Measurements from ENCODE around the gene TRIOBP.
A peak's percentile ranks its signal among the peaks of the same experiment; 100 is the strongest.

The TRIOBP gene

GRCh38 chr22:37811867-37812266 lies 115.0 kb downstream of the TRIOBP start:
- no peak for DNase-seq (ENCODE audit: low read depth)
- H3K4me3 ChIP-seq (ENCODE audit: low read depth, low read length), result no peak overlapping the region

DNA sequence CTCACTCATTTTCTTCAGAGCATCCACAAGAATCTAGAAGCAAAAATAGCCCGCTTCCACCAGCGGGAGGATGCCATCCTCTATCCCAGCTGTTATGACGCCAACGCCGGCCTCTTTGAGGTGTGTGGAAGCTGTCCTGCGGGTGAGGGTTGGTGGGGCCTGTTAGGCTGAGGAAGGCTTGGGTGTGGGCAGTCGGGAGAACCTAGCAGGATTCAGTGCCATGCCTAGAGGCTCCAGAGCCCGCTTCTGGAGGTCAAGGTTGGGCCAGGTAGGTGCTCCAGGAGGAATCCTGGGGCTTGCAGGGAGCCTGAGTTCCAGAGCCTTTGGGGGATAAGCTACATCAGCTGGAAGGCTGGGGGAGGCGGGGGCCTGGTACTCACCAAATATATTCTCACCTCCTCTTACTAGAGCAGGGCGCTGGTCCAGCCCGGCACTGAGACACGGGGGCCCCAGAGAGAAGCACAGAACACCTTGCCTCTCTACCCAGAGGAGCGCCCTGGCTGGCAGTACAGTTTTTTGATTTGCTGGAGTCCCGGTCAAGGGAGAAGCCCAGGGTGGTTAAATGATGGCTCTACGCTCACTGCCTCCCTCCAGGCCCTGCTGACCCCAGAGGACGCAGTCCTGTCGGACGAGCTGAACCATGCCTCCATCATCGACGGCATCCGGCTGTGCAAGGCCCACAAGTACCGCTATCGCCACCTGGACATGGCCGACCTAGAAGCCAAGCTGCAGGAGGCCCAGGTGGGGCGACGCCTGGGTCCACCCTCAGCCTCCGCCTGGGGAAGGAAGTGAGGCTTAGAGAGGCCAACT lies 116.2 kb downstream of the TRIOBP start:
- no peak overlapping the region for H3K4me3 ChIP-seq (ENCODE audit: low read depth, low read length)
- DNase-seq (ENCODE audit: low read depth), result no peak

- DNase-seq (ENCODE audit: low read depth), result no peak
- no peak overlapping the region for H3K4me3 ChIP-seq (ENCODE audit: low read depth, low read length)
These were observed 118.7 kb downstream of the TRIOBP start for GRCh38 chr22:37815593-37815992.

DNA sequence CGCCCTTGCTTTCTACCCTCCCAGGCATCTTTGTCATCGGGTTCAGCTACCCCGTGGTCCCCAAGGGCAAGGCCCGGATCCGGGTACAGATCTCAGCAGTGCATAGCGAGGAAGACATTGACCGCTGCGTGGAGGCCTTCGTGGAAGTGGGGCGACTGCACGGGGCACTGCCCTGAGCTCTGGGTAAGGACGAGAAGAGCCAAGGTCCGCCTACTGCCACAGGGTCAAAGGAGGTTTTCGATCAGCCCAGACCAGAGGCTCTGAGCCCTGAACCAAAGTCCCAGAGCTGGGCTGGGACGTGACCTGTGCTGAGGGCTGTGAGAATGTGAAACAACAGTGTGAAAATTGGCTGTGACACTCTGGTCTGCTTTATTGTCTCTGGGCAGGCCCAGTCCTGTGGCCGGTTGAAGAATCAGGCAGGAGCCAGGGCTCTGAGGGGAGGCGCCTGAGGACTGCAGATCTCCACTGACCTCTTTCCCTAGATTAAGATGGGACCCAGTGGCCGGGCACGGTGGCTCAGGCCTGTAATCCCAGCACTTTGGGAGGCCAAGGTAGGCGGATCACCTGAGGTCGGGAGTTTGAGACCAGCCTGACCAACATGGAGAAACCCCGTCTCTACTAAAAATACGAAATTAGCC lies 119.8 kb downstream of the TRIOBP start:
- H3K4me3 ChIP-seq (ENCODE audit: low read depth, low read length), result no peak overlapping the region
- DNase-seq (ENCODE audit: low read depth), result no peak

- peak overlapping the region; percentile 30 for H3K4me3 ChIP-seq (ENCODE audit: low read depth, low read length)
- no peak for DNase-seq (ENCODE audit: low read depth)
These were observed 121.0 kb downstream of the TRIOBP start for GRCh38 chr22:37817705-37818408.

GRCh38 chr22:37818409-37819104 lies 121.7 kb downstream of the TRIOBP start:
- peak overlapping the region; percentile 31 for H3K4me3 ChIP-seq (ENCODE audit: low read depth, low read length)
- DNase-seq (ENCODE audit: low read depth), result no peak

- H3K4me3 ChIP-seq (ENCODE audit: low read depth, low read length), result peak overlapping the region; percentile 31
- DNase-seq (ENCODE audit: low read depth), result no peak
These were observed 122.2 kb downstream of the TRIOBP start for GRCh38 chr22:37819105-37819433.

- no peak overlapping the region for H3K4me3 ChIP-seq (ENCODE audit: low read depth, low read length)
- DNase-seq (ENCODE audit: low read depth), result no peak
These were observed 123.5 kb downstream of the TRIOBP start for GRCh38 chr22:37820350-37820749.

GRCh38 chr22:37822079-37822833 lies 125.4 kb downstream of the TRIOBP start:
- no peak overlapping the region for H3K4me3 ChIP-seq (ENCODE audit: low read depth, low read length)
- no peak for DNase-seq (ENCODE audit: low read depth)

DNA sequence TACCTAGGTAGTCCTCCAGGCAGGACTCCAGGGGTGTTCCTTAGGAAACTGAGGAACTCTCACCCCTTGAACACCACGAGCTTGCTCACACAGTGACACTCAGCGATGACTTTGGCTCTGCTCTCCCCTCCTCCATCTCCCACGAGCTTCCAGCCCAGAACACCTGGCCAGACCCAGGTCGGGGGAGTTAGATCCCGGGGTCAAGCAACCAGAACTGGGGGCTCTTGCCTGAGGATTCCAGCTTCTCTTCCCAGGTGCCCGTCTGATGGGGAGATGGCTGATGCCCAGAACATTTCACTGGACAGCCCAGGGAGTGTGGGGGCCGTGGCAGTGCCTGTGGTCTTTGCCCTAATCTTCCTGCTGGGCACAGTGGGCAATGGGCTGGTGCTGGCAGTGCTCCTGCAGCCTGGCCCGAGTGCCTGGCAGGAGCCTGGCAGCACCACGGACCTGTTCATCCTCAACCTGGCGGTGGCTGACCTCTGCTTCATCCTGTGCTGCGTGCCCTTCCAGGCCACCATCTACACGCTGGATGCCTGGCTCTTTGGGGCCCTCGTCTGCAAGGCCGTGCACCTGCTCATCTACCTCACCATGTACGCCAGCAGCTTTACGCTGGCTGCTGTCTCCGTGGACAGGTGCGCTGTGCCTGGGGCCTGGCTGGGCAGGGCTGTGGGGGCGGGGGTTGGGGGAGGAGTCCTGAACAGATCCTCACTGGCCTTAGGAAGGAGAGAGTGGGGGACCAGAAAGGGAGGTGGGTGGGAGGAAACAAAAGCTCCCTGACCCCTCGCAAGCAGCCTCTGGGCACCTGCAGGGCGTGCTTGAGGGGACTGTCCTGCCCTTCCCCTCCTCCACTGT lies 126.5 kb downstream of the TRIOBP start, which contains the start of gene GALR3:
Gene GALR3, plus strand, starts transcription at position 249 of the 852 bp plus-strand sequence. Its CDS starts 25 bp downstream, at position 274.
- DNase-seq (ENCODE audit: low read depth), result no peak
- no peak within 1 kb of the TSS for H3K4me3 ChIP-seq (ENCODE audit: low read depth, low read length)

DNA sequence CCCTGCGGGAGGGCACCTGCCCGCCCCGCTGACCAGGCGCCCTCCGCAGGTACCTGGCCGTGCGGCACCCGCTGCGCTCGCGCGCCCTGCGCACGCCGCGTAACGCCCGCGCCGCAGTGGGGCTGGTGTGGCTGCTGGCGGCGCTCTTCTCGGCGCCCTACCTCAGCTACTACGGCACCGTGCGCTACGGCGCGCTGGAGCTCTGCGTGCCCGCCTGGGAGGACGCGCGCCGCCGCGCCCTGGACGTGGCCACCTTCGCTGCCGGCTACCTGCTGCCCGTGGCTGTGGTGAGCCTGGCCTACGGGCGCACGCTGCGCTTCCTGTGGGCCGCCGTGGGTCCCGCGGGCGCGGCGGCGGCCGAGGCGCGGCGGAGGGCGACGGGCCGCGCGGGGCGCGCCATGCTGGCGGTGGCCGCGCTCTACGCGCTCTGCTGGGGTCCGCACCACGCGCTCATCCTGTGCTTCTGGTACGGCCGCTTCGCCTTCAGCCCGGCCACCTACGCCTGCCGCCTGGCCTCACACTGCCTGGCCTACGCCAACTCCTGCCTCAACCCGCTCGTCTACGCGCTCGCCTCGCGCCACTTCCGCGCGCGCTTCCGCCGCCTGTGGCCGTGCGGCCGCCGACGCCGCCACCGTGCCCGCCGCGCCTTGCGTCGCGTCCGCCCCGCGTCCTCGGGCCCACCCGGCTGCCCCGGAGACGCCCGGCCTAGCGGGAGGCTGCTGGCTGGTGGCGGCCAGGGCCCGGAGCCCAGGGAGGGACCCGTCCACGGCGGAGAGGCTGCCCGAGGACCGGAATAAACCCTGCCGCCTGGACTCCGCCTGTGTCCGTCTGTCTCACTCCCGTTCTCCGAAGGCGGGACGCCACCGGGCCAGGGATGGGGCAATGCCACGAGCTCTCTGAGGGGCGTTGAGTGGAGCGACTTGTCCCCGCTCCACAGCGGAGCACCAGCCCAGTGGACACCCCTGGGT lies 128.1 kb downstream of the TRIOBP start:
- DNase-seq (ENCODE audit: low read depth), result no peak
- peak overlapping the region; percentile 38 for H3K4me3 ChIP-seq (ENCODE audit: low read depth, low read length)

All from skeletal muscle cell (primary cell).